Vagina (tissue), 2 donors: Measurements from ENCODE around the gene ERMN. TPM values are rescaled to one million over a fixed set of nuclear protein-coding genes. Genes with fewer than 3 reads are reported as not detected.

Source experiments
- DNase-seq, 2 donors: peaks; one replicate each; pipeline ENCODE4 v3.0.0-alpha.2; 2017; ENCODE audit errors: extremely low spot score in 2 of 2
- H3K27ac ChIP-seq: fragments of 200-600 bp; sonication (generic); one replicate; pipeline ENCODE4 v1.5.1; 2019
- H3K27me3 ChIP-seq: fragments of 200-600 bp; sonication (generic); one replicate; pipeline ENCODE4 v1.5.1; 2019
- H3K36me3 ChIP-seq, 2 donors: fragments of 200-600 bp; sonication (generic); one replicate each; pipeline ENCODE4 v1.5.1; 2017 to 2019
- H3K4me1 ChIP-seq: fragments of 200-600 bp; sonication (generic); one replicate; pipeline ENCODE4 v1.5.1; 2019
- H3K4me3 ChIP-seq, 2 donors: fragments of 200-600 bp; sonication (generic); 1 replicate in 1 of 2; 2 replicates in 1 of 2; pipeline ENCODE4 v1.5.1; 2016 to 2019
- H3K9me3 ChIP-seq: fragments of 200-600 bp; sonication (generic); one replicate; pipeline ENCODE4 v1.5.1; 2019
- CTCF ChIP-seq, 3 experiments: fragments of 450-650 bp in 2 of 3; fragments of 200-600 bp in 1 of 3; sonication (generic) in 1 of 3; IDR thresholded peaks; one replicate each; pipeline ENCODE4 v1.5.1; 2017 to 2019; ENCODE audit warnings: antibody characterized with exemption in 3 of 3, mild to moderate bottlenecking in 2 of 3, moderate library complexity in 2 of 3
- POLR2A ChIP-seq, 2 donors: fragments of 450-650 bp; IDR thresholded peaks; one replicate each; pipeline ENCODE4 v1.6.1; 2017; ENCODE audit warnings: antibody characterized with exemption in 2 of 2, mild to moderate bottlenecking in 2 of 2, moderate library complexity in 2 of 2
- POLR2AphosphoS5 ChIP-seq, 2 donors: sonication (generic); formaldehyde crosslinking; IDR thresholded peaks; one replicate each; pipeline ENCODE4 v1.9.0; 2017; ENCODE audit warnings: antibody characterized with exemption in 2 of 2, mild to moderate bottlenecking in 2 of 2, low read depth in 1 of 2; ENCODE audit not compliant: insufficient read depth in 1 of 2
- intact Hi-C: fragments of 100-400 bp; cut with DNase I; formaldehyde crosslinking; loops from one replicate; pipeline ENCODE4 v1.15.1; 2023
- total RNA-seq: library from RNA; depleted of rRNA; stranded (reverse); fragments of >200 nt; gene quantifications from one replicate; pipeline ENCODE4 v1.2.3, GENCODE V29; 2016

Gene ERMN
- total RNA-seq, 1 donor from 2014 or later = not detected

- no peaks in the 10 kb centered on the region for H3K36me3 ChIP-seq
- no peak overlapping the region for H3K27ac ChIP-seq
- intact Hi-C loops = loop anchor here (5.0 to 10.0 kb wide), 2 partner anchors 713 to 1746 kb away; no protein-coding TSS in a partner anchor
- H3K4me3 ChIP-seq = no peak overlapping the region
- no peaks in the 10 kb centered on the region for H3K4me1 ChIP-seq
- DNase-seq = no peak
- no peaks in the 10 kb centered on the region for H3K9me3 ChIP-seq
- H3K27me3 ChIP-seq = no peaks in the 10 kb centered on the region
- TF ChIP-seq POLR2A (IDR thresholded peaks at IDR 0.05) (no peak), CTCF (IDR thresholded peaks at IDR 0.05) (no peak), POLR2AphosphoS5 (IDR thresholded peaks at IDR 0.05; ENCODE audit: insufficient read depth in 1 of 2, low read depth in 1 of 2) (no peak)
These were observed 24.3 kb downstream of the ERMN start for GRCh38 chr2:157301307-157301706.

GRCh38 chr2:157296958-157297357 lies 28.7 kb downstream of the ERMN start:
- Histone ChIP-seq H3K4me1 (no peaks in the 10 kb centered on the region), H3K27me3 (no peaks in the 10 kb centered on the region), H3K27ac (no peak overlapping the region), H3K9me3 (no peaks in the 10 kb centered on the region), H3K4me3 (no peak overlapping the region), H3K36me3 (no peaks in the 10 kb centered on the region)
- DNase-seq = no peak
- intact Hi-C loops = no loop called here
- no peak for TF ChIP-seq POLR2AphosphoS5 (IDR thresholded peaks at IDR 0.05; ENCODE audit: insufficient read depth in 1 of 2, low read depth in 1 of 2)
- TF ChIP-seq POLR2A (IDR thresholded peaks at IDR 0.05) = no peak
- TF ChIP-seq CTCF (IDR thresholded peaks at IDR 0.05) = no peak

GRCh38 chr2:157296490-157296889 lies 29.1 kb downstream of the ERMN start:
- H3K27me3 ChIP-seq = no peaks in the 10 kb centered on the region
- no peak for DNase-seq
- intact Hi-C loops = no loop called here
- H3K4me3 ChIP-seq = no peak overlapping the region
- no peak overlapping the region for H3K27ac ChIP-seq
- H3K9me3 ChIP-seq = no peaks in the 10 kb centered on the region
- H3K36me3 ChIP-seq = no peaks in the 10 kb centered on the region
- H3K4me1 ChIP-seq = no peaks in the 10 kb centered on the region
- TF ChIP-seq POLR2A (IDR thresholded peaks at IDR 0.05) (no peak), POLR2AphosphoS5 (IDR thresholded peaks at IDR 0.05; ENCODE audit: insufficient read depth in 1 of 2, low read depth in 1 of 2) (no peak), CTCF (IDR thresholded peaks at IDR 0.05) (no peak)

- intact Hi-C loops = no loop called here
- Histone ChIP-seq H3K27me3 (no peaks in the 10 kb centered on the region), H3K9me3 (no peaks in the 10 kb centered on the region), H3K4me1 (no peaks in the 10 kb centered on the region), H3K27ac (no peak overlapping the region), H3K4me3 (no peak overlapping the region), H3K36me3 (no peaks in the 10 kb centered on the region)
- TF ChIP-seq POLR2AphosphoS5 (IDR thresholded peaks at IDR 0.05; ENCODE audit: insufficient read depth in 1 of 2, low read depth in 1 of 2) = no peak
- no peak for TF ChIP-seq CTCF (IDR thresholded peaks at IDR 0.05)
- no peak for TF ChIP-seq POLR2A (IDR thresholded peaks at IDR 0.05)
- DNase-seq = no peak
These were observed 32.8 kb downstream of the ERMN start for GRCh38 chr2:157292853-157293252.

GRCh38 chr2:157291018-157291417 lies 34.6 kb downstream of the ERMN start:
- no peaks in the 10 kb centered on the region for H3K36me3 ChIP-seq
- DNase-seq = no peak
- no peak overlapping the region for H3K4me3 ChIP-seq
- intact Hi-C loops = no loop called here
- TF ChIP-seq POLR2AphosphoS5 (IDR thresholded peaks at IDR 0.05; ENCODE audit: insufficient read depth in 1 of 2, low read depth in 1 of 2) (no peak), CTCF (IDR thresholded peaks at IDR 0.05) (no peak), POLR2A (IDR thresholded peaks at IDR 0.05) (no peak)
- no peaks in the 10 kb centered on the region for H3K9me3 ChIP-seq
- H3K4me1 ChIP-seq = no peaks in the 10 kb centered on the region
- no peaks in the 10 kb centered on the region for H3K27me3 ChIP-seq
- no peak overlapping the region for H3K27ac ChIP-seq
